ENCODE measurements around the gene KIF26A. TPM values are rescaled to one million over a fixed set of nuclear protein-coding genes. Genes with fewer than 3 reads are reported as not detected.

The KIF26A gene
- 1 to 10 TPM in 3 of 4 donors, under 1 TPM in 1; 0.59 to 3.3 (median 1.5) TPM for total RNA-seq

GRCh38 chr14:104138098-104138717 is at the start of gene KIF26A:
Gene KIF26A (plus strand): TSS chr14:104138587. CDS start chr14:104138723, 136 bp downstream.
- DNase-seq (no peak), ATAC-seq (peak in 1 of 2 donors; percentile 42)
- peaks cover 13 to 25% of the 10 kb centered on the region in 2 donors for H3K4me1 ChIP-seq
- H3K36me3 ChIP-seq: no peaks in the 10 kb centered on the region
- H3K9me3 ChIP-seq: no peaks in the 10 kb centered on the region
- H3K27ac ChIP-seq: peak within 1 kb of the TSS in 3 of 4 donors; percentile 50 to 59 (median 55)
- peaks cover 41 to 53% (median 43%) of the 10 kb centered on the region in 3 donors for H3K27me3 ChIP-seq
- H3K4me3 ChIP-seq: peak within 1 kb of the TSS; percentile 52 to 61 (median 56)
- TF ChIP-seq POLR2A (IDR thresholded peaks at IDR 0.05) (peak; percentile 22 to 33), CTCF (IDR thresholded peaks at IDR 0.05 in 4 of 5, conservative IDR thresholded peaks at IDR 0.05 in 1 of 5) (no peak)
- in situ Hi-C loops (cut with MboI; ENCODE audit: low sequenced_read_pairs in 4 of 4): loop anchor here in 3 of 4 donors (25.0 kb wide), 2 partner anchors 424 to 499 kb away; no protein-coding TSS in a partner anchor
- intact Hi-C loops (cut with DNase I; ENCODE audit: low total_unique reads): no loop called here

GRCh38 chr14:104090071-104090748 is 48.2 kb upstream of the KIF26A start:
- Histone ChIP-seq H3K36me3 (no peaks in the 10 kb centered on the region), H3K4me1 (no peaks in the 10 kb centered on the region), H3K27me3 (peaks cover 3 to 32% (median 29%) of the 10 kb centered on the region in 3 donors), H3K4me3 (no peak overlapping the region), H3K9me3 (no peaks in the 10 kb centered on the region), H3K27ac (no peak overlapping the region)
- TF ChIP-seq POLR2A (IDR thresholded peaks at IDR 0.05) (no peak), CTCF (IDR thresholded peaks at IDR 0.05 in 4 of 5, conservative IDR thresholded peaks at IDR 0.05 in 1 of 5) (no peak)
- ATAC-seq (no peak), DNase-seq (peak in 1 of 2 donors; percentile 2)
- in situ Hi-C loops (cut with MboI; ENCODE audit: low sequenced_read_pairs in 4 of 4) (no loop called here), intact Hi-C loops (cut with DNase I; ENCODE audit: low total_unique reads) (no loop called here)

GRCh38 chr14:104091061-104091926 is 47.1 kb upstream of the KIF26A start:
- DNase-seq: peak in 1 of 2 donors; percentile 5

More at GRCh38 chr14:104091061-104091926, 47.1 kb upstream of the KIF26A start:
- TF ChIP-seq CTCF (IDR thresholded peaks at IDR 0.05 in 4 of 5, conservative IDR thresholded peaks at IDR 0.05 in 1 of 5) (no peak), POLR2A (IDR thresholded peaks at IDR 0.05) (no peak)
- H3K4me3 ChIP-seq: no peak overlapping the region
- H3K9me3 ChIP-seq: no peaks in the 10 kb centered on the region
- no peaks in the 10 kb centered on the region for H3K36me3 ChIP-seq
- ATAC-seq: no peak
- H3K4me1 ChIP-seq: no peaks in the 10 kb centered on the region
- no peak overlapping the region for H3K27ac ChIP-seq
- intact Hi-C loops (cut with DNase I; ENCODE audit: low total_unique reads): no loop called here
- H3K27me3 ChIP-seq: peaks cover 0 to 24% (median 24%) of the 10 kb centered on the region in 3 donors
- in situ Hi-C loops (cut with MboI; ENCODE audit: low sequenced_read_pairs in 4 of 4): no loop called here
